Activated CD4-positive, alpha-beta T cell treated with anti-CD3 and anti-CD28 coated beads, Interleukin-2, amount 10 ng/mL, durations not matched to agents 7 days and 5 days (primary cell): ENCODE data around the gene PAPPA. TPM values are rescaled to one million over a fixed set of nuclear protein-coding genes. Genes with fewer than 3 reads are reported as not detected.

Source experiments
- CTCF ChIA-PET: fragments of 350-600 bp; sonication (Branson Sonifier 250); formaldehyde crosslinking; loops from one replicate; lab custom pipeline; 2021; ENCODE audit warnings: antibody characterized with exemption; lab: Charles Lee
- POLR2A ChIA-PET: fragments of 350-600 bp; sonication (Branson Sonifier 250); formaldehyde crosslinking; loops from one replicate; lab custom pipeline; 2021; ENCODE audit warnings: antibody characterized with exemption; lab: Charles Lee
- DNase-seq: peaks from one replicate; pipeline ENCODE4 v3.0.0-alpha.2; 2020
- H3K27ac Mint-ChIP-seq: one replicate; pipeline ENCODE4 v1.8.0; 2021; ENCODE audit warnings: mild to moderate bottlenecking, moderate library complexity, mixed read lengths
- H3K27me3 Mint-ChIP-seq: one replicate; pipeline ENCODE4 v1.8.0; 2021; ENCODE audit warnings: mixed read lengths
- H3K36me3 Mint-ChIP-seq: one replicate; pipeline ENCODE4 v1.8.0; 2021; ENCODE audit warnings: low read depth, mixed read lengths
- H3K4me1 Mint-ChIP-seq: one replicate; pipeline ENCODE4 v1.8.0; 2021; ENCODE audit warnings: mixed read lengths
- H3K4me3 Mint-ChIP-seq: one replicate; pipeline ENCODE4 v1.8.0; 2021; ENCODE audit warnings: mild to moderate bottlenecking, moderate library complexity, mixed read lengths
- H3K9me3 Mint-ChIP-seq: one replicate; pipeline ENCODE4 v1.8.0; 2021; ENCODE audit warnings: mixed read lengths
- total RNA-seq, 2 experiments: library from RNA; stranded (reverse); gene quantifications; one replicate each; pipeline ENCODE4 v1.2.3, GENCODE V29; 2021

Gene PAPPA
- total RNA-seq, 2 experiments from 2014 or later = not detected

DNA sequence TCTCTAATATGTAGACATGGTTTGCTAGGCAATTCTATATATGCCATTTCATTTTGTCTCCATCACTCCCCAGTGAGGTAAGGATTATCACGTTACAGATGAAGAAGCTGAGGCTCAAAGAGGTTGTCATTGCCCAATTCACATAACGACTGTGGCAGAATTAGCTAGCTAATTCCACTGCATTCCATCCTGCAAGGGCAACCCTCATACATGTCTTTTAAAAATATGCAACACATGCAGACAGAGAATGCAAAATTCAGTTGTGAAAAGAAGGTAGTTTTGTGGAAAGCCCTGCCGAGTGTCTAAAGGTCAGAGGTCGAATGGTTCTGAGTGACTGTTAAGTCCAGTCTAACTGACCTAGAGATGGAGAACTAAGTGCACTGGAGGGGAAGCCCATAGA, 219.2 kb downstream of the PAPPA start:
- POLR2A ChIA-PET = no interaction called here
- H3K4me3 Mint-ChIP-seq = no peak overlapping the region
- no peak overlapping the region for H3K27ac Mint-ChIP-seq
- H3K9me3 Mint-ChIP-seq = no peaks in the 10 kb centered on the region
- DNase-seq = no peak
- CTCF ChIA-PET = no interaction called here
- H3K4me1 Mint-ChIP-seq = no peaks in the 10 kb centered on the region
- H3K36me3 Mint-ChIP-seq = no peaks in the 10 kb centered on the region
- no peaks in the 10 kb centered on the region for H3K27me3 Mint-ChIP-seq

DNA sequence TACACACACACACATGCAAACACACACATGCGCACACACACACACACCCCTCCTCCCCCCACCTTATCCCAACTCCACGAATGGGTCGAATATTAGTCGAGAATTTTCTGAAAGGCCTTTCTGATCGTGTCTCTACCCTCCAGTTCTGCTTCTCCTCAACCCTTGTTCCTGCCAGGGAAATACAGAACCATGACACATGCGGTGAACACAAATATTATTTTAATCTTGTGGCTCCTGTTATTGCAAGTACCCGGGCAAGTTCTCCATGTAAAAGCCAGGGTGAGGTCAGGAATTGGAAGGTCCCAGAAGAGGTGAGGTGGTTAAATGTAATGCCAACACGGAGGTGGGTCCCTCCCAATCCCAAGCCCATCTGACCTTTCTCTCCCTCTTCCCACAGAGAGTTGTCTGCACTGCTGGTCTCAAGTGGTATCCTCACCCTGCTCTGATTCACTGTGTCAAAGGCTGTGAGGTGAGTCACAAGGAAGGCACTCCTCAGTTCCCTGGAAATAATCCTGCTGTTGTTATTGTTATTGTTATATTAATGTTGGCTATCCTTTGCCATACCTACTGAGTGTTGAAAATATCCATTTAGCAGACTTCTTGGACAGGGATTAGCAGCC, 223.7 kb downstream of the PAPPA start:
- no peak for DNase-seq
- H3K9me3 Mint-ChIP-seq = no peaks in the 10 kb centered on the region
- no peak overlapping the region for H3K4me3 Mint-ChIP-seq
- H3K27me3 Mint-ChIP-seq = no peaks in the 10 kb centered on the region
- CTCF ChIA-PET = no interaction called here
- H3K27ac Mint-ChIP-seq = no peak overlapping the region
- H3K36me3 Mint-ChIP-seq = no peaks in the 10 kb centered on the region
- H3K4me1 Mint-ChIP-seq = no peaks in the 10 kb centered on the region
- POLR2A ChIA-PET = no interaction called here

DNA sequence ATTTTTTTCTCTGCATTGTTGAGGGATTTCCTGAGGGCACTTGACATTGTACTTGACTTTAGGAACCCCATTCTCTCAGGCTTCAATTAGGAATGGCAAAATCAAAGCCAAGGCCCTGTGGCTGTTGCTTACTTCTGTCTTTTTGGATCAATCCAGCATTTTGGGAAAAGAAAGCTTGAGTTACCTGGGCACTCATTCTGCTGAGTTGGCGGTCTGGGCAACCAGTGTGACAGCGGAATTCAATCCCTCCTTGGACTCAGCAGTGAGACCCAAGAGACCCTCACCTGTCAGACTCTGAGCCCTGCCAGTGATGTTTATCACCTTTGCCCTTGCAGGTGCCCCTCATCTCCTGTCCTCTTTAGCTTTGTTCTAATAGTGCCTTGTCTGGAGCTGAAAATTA, 225.3 kb downstream of the PAPPA start:
- POLR2A ChIA-PET = no interaction called here
- H3K4me3 Mint-ChIP-seq = no peak overlapping the region
- no peaks in the 10 kb centered on the region for H3K9me3 Mint-ChIP-seq
- CTCF ChIA-PET = interaction anchor here (1.0 to 1.4 kb wide), 2 partner anchors 13 to 19 kb away, joined by 3 read pairs; no protein-coding TSS in a partner anchor
- no peaks in the 10 kb centered on the region for H3K36me3 Mint-ChIP-seq
- no peak for DNase-seq
- no peak overlapping the region for H3K27ac Mint-ChIP-seq
- H3K27me3 Mint-ChIP-seq = no peaks in the 10 kb centered on the region
- H3K4me1 Mint-ChIP-seq = no peaks in the 10 kb centered on the region

- Mint-ChIP-seq H3K27me3 (no peaks in the 10 kb centered on the region), H3K4me1 (no peaks in the 10 kb centered on the region), H3K27ac (no peak overlapping the region), H3K36me3 (no peaks in the 10 kb centered on the region), H3K4me3 (no peak overlapping the region), H3K9me3 (no peaks in the 10 kb centered on the region)
- ChIA-PET POLR2A (no interaction called here), CTCF (interaction anchor here (1.1 to 1.4 kb wide), 2 partner anchors 12 to 13 kb away, joined by 3 read pairs; no protein-coding TSS in a partner anchor)
- DNase-seq = no peak
These were observed 226.2 kb downstream of the PAPPA start for GRCh38 chr9:116379821-116380220.

DNA sequence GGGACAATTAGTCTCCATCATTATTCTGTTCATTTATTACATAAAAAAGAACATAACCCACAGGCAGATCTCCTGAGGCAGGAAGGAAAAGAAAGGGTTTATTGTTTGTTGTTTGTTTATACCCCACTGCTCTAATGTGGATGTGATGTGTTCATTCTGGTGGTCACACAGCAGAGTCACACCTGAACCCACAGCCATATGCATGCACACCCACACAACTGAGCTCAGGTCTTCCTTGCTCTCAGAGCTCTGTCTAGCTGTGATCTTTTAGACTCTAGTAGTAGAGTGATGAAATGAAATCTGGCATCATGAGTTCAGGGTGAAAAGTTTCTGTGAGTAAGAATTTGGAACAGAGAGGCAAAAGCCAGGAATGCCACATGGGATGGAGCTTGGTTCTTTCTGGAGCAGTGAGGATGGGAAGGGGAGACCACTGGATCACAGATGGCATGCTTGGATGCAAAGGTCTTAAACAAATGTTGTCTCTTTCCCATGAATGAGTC, 227.0 kb downstream of the PAPPA start:
- Mint-ChIP-seq H3K27ac (no peak overlapping the region), H3K9me3 (no peaks in the 10 kb centered on the region), H3K27me3 (no peaks in the 10 kb centered on the region), H3K4me3 (no peak overlapping the region), H3K36me3 (no peaks in the 10 kb centered on the region), H3K4me1 (no peaks in the 10 kb centered on the region)
- DNase-seq = no peak
- POLR2A ChIA-PET = no interaction called here
- CTCF ChIA-PET = interaction anchor here (1.1 to 1.4 kb wide), 2 partner anchors 11 to 13 kb away, joined by 3 read pairs; no protein-coding TSS in a partner anchor

- Mint-ChIP-seq H3K27ac (no peak overlapping the region), H3K4me1 (no peaks in the 10 kb centered on the region), H3K4me3 (no peak overlapping the region), H3K36me3 (no peaks in the 10 kb centered on the region), H3K27me3 (no peaks in the 10 kb centered on the region), H3K9me3 (no peaks in the 10 kb centered on the region)
- no peak for DNase-seq
- CTCF ChIA-PET = no interaction called here
- POLR2A ChIA-PET = no interaction called here
These were observed 227.8 kb downstream of the PAPPA start for GRCh38 chr9:116381350-116381749.

GRCh38 chr9:116382053-116382452, 228.5 kb downstream of the PAPPA start:
- no peak overlapping the region for H3K27ac Mint-ChIP-seq
- no peaks in the 10 kb centered on the region for H3K4me1 Mint-ChIP-seq
- H3K9me3 Mint-ChIP-seq = no peaks in the 10 kb centered on the region
- H3K4me3 Mint-ChIP-seq = no peak overlapping the region
- ChIA-PET POLR2A (no interaction called here), CTCF (no interaction called here)
- no peak for DNase-seq
- H3K36me3 Mint-ChIP-seq = no peaks in the 10 kb centered on the region
- H3K27me3 Mint-ChIP-seq = no peaks in the 10 kb centered on the region

DNA sequence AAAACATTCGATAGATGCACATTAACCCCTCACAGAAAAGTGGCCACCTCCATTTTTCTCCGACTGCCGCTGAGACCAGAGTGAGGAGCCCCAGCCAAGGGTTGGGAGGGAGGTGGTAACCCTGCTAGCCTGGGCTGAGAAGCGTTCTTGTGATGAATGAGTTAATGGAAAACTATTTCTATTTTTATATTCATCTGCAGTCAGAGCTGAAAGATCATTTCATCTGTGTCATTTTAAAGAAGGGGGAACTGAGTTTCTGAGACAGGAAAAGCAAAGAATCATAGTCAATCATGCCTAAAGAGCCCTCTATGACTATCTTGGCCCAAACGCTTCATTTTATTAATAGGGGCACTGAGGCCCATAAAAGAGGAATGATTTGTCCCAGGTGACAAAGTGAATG, 229.5 kb downstream of the PAPPA start:
- H3K4me1 Mint-ChIP-seq = peaks cover 1% of the 10 kb centered on the region
- DNase-seq = no peak
- H3K27ac Mint-ChIP-seq = no peak overlapping the region
- ChIA-PET POLR2A (no interaction called here), CTCF (no interaction called here)
- no peak overlapping the region for H3K4me3 Mint-ChIP-seq
- H3K27me3 Mint-ChIP-seq = no peaks in the 10 kb centered on the region
- H3K9me3 Mint-ChIP-seq = no peaks in the 10 kb centered on the region
- H3K36me3 Mint-ChIP-seq = no peaks in the 10 kb centered on the region

DNA sequence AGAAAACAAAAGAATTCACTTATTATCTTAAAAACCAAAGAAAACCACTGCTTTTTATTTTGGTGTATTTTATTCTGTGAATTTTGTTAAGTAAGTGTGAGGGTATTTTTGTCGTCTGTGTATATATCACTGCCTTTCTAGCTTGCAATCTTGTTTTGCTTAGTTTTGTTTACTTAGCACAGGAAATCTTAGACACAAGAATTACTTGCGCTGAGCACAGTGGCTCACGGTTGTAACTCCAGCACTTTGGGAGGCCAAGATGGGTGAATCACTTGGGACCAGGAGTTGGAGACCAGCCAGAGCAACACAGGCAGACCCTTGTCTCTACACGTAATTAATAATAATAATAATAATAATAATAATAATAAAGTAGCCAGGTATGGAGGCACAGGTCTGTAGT, 230.3 kb downstream of the PAPPA start:
- Mint-ChIP-seq H3K27ac (no peak overlapping the region), H3K9me3 (no peaks in the 10 kb centered on the region), H3K4me3 (no peak overlapping the region), H3K36me3 (no peaks in the 10 kb centered on the region), H3K27me3 (no peaks in the 10 kb centered on the region), H3K4me1 (peaks cover 1% of the 10 kb centered on the region)
- ChIA-PET POLR2A (no interaction called here), CTCF (no interaction called here)
- DNase-seq = no peak

DNA sequence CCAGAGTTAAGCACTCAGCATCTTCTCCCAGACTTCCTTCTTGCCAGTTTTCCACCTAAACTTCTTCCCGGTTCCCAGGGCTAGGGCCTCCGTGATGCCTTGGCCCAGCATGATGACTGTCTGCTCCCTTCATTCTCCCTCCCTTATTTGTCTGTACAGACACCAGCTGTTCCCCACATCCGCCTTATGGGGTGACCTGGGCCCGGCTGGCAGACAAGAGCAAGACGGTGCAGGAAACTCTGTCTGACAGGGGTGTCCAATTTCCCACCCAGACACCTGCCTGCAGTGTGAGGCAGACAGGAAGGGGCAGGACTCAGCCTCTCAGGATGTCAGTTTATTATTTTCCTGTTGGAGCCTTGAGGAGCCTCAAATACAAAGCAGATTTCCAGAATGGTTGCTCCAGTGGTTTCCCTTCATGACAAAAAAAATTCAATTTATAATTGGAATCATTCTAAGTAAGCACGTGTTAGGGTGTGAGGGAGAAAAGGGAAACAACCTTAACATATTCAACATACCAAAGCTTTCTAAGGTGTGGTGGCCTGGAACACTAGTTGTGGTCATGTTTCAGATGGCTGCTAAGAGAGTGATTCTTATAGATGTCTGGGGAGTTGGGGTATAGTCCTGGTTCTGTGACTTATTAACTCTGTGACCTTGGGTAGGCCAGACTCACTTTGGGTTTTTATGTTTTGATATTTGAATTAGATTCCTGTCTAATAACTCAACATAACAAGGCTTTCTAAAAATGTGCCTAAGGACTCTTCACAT, 234.5 kb downstream of the PAPPA start:
- H3K9me3 Mint-ChIP-seq = no peaks in the 10 kb centered on the region
- no peak overlapping the region for H3K27ac Mint-ChIP-seq
- no peak overlapping the region for H3K4me3 Mint-ChIP-seq
- peaks cover 1% of the 10 kb centered on the region for H3K4me1 Mint-ChIP-seq
- POLR2A ChIA-PET = no interaction called here
- H3K36me3 Mint-ChIP-seq = no peaks in the 10 kb centered on the region
- H3K27me3 Mint-ChIP-seq = no peaks in the 10 kb centered on the region
- CTCF ChIA-PET = no interaction called here
- no peak for DNase-seq

DNA sequence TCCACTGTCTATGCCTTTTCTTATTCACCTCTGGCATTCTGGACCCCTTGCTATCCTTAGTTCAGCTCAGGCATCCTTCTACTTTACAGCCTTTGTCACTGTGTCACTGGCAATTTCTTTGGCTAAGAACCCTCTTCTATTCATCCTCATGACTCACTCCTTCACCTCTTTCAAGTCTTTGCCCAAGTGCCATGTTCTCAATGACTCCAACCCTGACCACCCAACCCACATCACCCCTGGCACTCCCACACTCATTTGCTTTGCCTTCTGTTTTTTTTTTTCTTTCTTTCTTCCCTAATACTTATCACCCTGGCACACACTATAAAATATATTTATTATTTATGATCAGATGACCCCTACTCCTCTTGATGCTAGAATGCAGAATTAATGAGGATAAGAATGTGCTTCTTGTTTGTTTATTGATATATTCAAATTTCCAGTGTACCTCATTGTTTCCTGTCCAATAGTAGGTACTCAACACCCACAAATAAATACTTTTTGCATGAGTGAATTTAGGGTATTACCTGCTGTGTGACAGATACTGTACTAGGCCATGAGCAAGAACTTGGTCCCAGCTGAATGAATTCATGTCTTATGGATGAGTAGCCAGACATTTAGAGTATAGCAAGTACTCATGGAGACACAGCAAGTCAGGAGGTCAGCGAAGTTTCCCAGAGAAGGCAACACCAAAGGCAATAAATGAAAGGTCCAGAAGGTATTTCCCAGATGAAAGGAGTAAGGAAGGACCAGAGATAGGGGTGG, 236.1 kb downstream of the PAPPA start:
- H3K27ac Mint-ChIP-seq = no peak overlapping the region
- POLR2A ChIA-PET = no interaction called here
- no peak overlapping the region for H3K4me3 Mint-ChIP-seq
- H3K27me3 Mint-ChIP-seq = no peaks in the 10 kb centered on the region
- no peaks in the 10 kb centered on the region for H3K9me3 Mint-ChIP-seq
- no peaks in the 10 kb centered on the region for H3K36me3 Mint-ChIP-seq
- no peak for DNase-seq
- H3K4me1 Mint-ChIP-seq = peaks cover 1% of the 10 kb centered on the region
- CTCF ChIA-PET = interaction anchor here (0.7 kb wide), 1 partner anchor 27 kb away, joined by 3 read pairs; no protein-coding TSS in a partner anchor

- CTCF ChIA-PET = interaction anchor here (1.4 kb wide), 1 partner anchor 11 kb away, joined by 3 read pairs; no protein-coding TSS in a partner anchor
These were observed 237.0 kb downstream of the PAPPA start for GRCh38 chr9:116390303-116391228.

More at GRCh38 chr9:116390303-116391228, 237.0 kb downstream of the PAPPA start:
- POLR2A ChIA-PET = no interaction called here
- no peak for DNase-seq
- Mint-ChIP-seq H3K27ac (no peak overlapping the region), H3K36me3 (no peaks in the 10 kb centered on the region), H3K4me1 (peaks cover 1% of the 10 kb centered on the region), H3K27me3 (no peaks in the 10 kb centered on the region), H3K4me3 (no peak overlapping the region), H3K9me3 (no peaks in the 10 kb centered on the region)
